ENCODE results near the gene DCLK1. TPM values are rescaled to one million over a fixed set of nuclear protein-coding genes. Genes with fewer than 3 reads are reported as not detected.

Gene DCLK1
- total RNA-seq, 1 experiment from 2014 or later, result not detected

- BruUV-seq (replicated peaks), result no TSS peak
- ChIA-PET POLR2A (no interaction called here), CTCF (no interaction called here)
- DNase-seq (ENCODE audit: low read depth, low spot score), result no peak
- in situ Hi-C loops (cut with HindIII; ENCODE audit: low pct_unique_long_range_greater_than_20kb, low sequenced_read_pairs) (no loop called here), intact Hi-C loops (cut with micrococcal nuclease; ENCODE audit: unreplicated experiment) (no loop called here)
- Histone ChIP-seq H3K4me1 (ENCODE audit: control insufficient read depth, insufficient read depth, low read length) (no peaks in the 10 kb centered on the region), H3K36me3 (ENCODE audit: control insufficient read depth, insufficient read depth, low read length) (no peaks in the 10 kb centered on the region), H3K9me3 (ENCODE audit: control insufficient read depth, insufficient read depth, low read depth, low read length) (no peaks in the 10 kb centered on the region), H3K27ac (ENCODE audit: low read length) (no peak overlapping the region), H3K27me3 (ENCODE audit: control insufficient read depth, insufficient read depth, low read length) (no peaks in the 10 kb centered on the region), H3K4me3 (ENCODE audit: low read depth in 2 of 2, low read length in 2 of 2) (no peak overlapping the region)
- no peak for ATAC-seq
- no peak for TF ChIP-seq REST (IDR thresholded peaks at IDR 0.05; ENCODE audit: insufficient read depth in 1 of 2, low read depth in 2 of 2, low read length in 1 of 2)
- TF ChIP-seq TCF7L2 (IDR thresholded peaks at IDR 0.05; ENCODE audit: low read depth, low read length), result no peak
- no peak for TF ChIP-seq POLR2AphosphoS5 (IDR thresholded peaks at IDR 0.05; ENCODE audit: low read depth, low read length)
- TF ChIP-seq SIN3A (IDR thresholded peaks at IDR 0.05; ENCODE audit: borderline replicate concordance, insufficient read depth, low read depth, low read length), result no peak
- TF ChIP-seq, protein P1, sequence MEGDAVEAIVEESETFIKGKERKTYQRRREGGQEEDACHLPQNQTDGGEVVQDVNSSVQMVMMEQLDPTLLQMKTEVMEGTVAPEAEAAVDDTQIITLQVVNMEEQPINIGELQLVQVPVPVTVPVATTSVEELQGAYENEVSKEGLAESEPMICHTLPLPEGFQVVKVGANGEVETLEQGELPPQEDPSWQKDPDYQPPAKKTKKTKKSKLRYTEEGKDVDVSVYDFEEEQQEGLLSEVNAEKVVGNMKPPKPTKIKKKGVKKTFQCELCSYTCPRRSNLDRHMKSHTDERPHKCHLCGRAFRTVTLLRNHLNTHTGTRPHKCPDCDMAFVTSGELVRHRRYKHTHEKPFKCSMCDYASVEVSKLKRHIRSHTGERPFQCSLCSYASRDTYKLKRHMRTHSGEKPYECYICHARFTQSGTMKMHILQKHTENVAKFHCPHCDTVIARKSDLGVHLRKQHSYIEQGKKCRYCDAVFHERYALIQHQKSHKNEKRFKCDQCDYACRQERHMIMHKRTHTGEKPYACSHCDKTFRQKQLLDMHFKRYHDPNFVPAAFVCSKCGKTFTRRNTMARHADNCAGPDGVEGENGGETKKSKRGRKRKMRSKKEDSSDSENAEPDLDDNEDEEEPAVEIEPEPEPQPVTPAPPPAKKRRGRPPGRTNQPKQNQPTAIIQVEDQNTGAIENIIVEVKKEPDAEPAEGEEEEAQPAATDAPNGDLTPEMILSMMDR (IDR thresholded peaks at IDR 0.05), result no peak
These were observed 300.2 kb downstream of the DCLK1 start for GRCh38 chr13:35830850-35831450.

DNA sequence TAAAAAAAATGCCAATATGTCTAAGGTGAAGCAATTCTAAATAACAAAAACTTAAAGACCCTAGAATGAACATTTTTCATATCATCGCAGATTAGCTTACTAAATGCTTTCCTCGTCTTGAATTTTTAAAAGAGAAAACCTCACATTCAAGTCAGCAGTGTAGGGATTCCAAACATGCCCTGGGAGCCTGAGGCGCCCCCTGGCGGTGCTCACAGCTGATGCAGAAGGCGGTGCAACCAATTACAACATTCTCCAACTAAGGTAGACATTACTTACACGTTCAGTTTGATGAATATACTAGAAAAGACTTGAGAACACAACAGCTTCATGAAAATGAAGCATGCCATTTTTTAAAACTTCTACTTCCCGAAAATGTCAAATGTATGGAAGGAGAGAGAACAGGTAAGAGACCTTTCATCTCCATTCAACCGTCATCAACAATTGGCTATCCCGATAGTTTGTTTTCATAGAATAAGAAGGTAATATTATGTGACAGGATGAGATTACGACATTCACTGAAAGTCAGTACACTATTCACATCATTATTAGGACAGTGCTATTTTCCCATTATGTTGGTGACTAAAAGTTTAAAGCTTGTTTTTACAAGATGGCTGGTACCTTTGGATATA, 304.4 kb downstream of the DCLK1 start:
- Histone ChIP-seq H3K27ac (ENCODE audit: low read length) (no peak overlapping the region), H3K4me3 (ENCODE audit: low read depth in 2 of 2, low read length in 2 of 2) (no peak overlapping the region), H3K9me3 (ENCODE audit: control insufficient read depth, insufficient read depth, low read depth, low read length) (no peaks in the 10 kb centered on the region), H3K36me3 (ENCODE audit: control insufficient read depth, insufficient read depth, low read length) (no peaks in the 10 kb centered on the region), H3K27me3 (ENCODE audit: control insufficient read depth, insufficient read depth, low read length) (no peaks in the 10 kb centered on the region), H3K4me1 (ENCODE audit: control insufficient read depth, insufficient read depth, low read length) (no peaks in the 10 kb centered on the region)
- intact Hi-C loops (cut with micrococcal nuclease; ENCODE audit: unreplicated experiment) (no loop called here), in situ Hi-C loops (cut with HindIII; ENCODE audit: low pct_unique_long_range_greater_than_20kb, low sequenced_read_pairs) (no loop called here)
- CTCF ChIA-PET, result no interaction called here
- POLR2A ChIA-PET, result no interaction called here
- DNase-seq (ENCODE audit: low read depth, low spot score) (no peak), ATAC-seq (no peak)
- TF ChIP-seq, protein P1 (IDR thresholded peaks at IDR 0.05), result peak; percentile 55
- TF ChIP-seq POLR2AphosphoS5 (IDR thresholded peaks at IDR 0.05; ENCODE audit: low read depth, low read length), result no peak
- no peak for TF ChIP-seq TCF7L2 (IDR thresholded peaks at IDR 0.05; ENCODE audit: low read depth, low read length)
- no peak for TF ChIP-seq SIN3A (IDR thresholded peaks at IDR 0.05; ENCODE audit: borderline replicate concordance, insufficient read depth, low read depth, low read length)
- BruUV-seq (replicated peaks), result no TSS peak
